Endothelial cell of umbilical vein (primary cell): ENCODE measurements around the gene JSRP1. TPM values are rescaled to one million over a fixed set of nuclear protein-coding genes. Genes with fewer than 3 reads are reported as not detected.

Experiments used
- BruUV-seq: library from RNA; stranded (reverse); fragments of 400-500 nt; replicated peaks from 2 replicates; lab custom pipeline; 2021; lab: Mats Ljungman, UMichigan
- CTCF ChIA-PET: fragments of 300-600, 350-600 bp; sonication (Branson Sonifier 250); formaldehyde crosslinking; loops from one replicate; lab custom pipeline; 2021; ENCODE audit warnings: antibody characterized with exemption, inconsistent platforms; lab: Charles Lee
- POLR2A ChIA-PET: fragments of 300-600, 350-600 bp; sonication (Branson Sonifier 250); formaldehyde crosslinking; loops from one replicate; lab custom pipeline; 2021; ENCODE audit warnings: antibody characterized with exemption, inconsistent platforms; lab: Charles Lee
- DNase-seq: peaks from one replicate; pipeline ENCODE4 v3.0.0-alpha.2; 2011; ENCODE audit warnings: low read depth, low spot score
- FAIRE-seq: peaks from 2 replicates; lab custom pipeline; 2011; peaks lifted over from hg19 to GRCh38; lab: Jason Lieb, UNC
- H2AFZ ChIP-seq: 2 replicates; pipeline ENCODE4 v1.6.0; 2012; ENCODE audit warnings: low read depth, low read length, control low read depth, inconsistent platforms
- H3K27ac ChIP-seq: 2 replicates; pipeline ENCODE4 v1.5.1; 2011; ENCODE audit warnings: low read depth, mild to moderate bottlenecking, control low read depth, low read length, moderate library complexity; ENCODE audit not compliant: insufficient read depth
- H3K27me3 ChIP-seq, 2 experiments: 2 replicates each; pipeline versions ENCODE4 v1.6.0 to v1.6.1; 2011; ENCODE audit warnings: low read length in 2 of 2, mixed read lengths in 1 of 2; ENCODE audit not compliant: control insufficient read depth in 2 of 2, insufficient read depth in 2 of 2
- H3K36me3 ChIP-seq, 2 experiments: 2 replicates in 1 of 2; 3 replicates in 1 of 2; pipeline ENCODE4 v1.5.1; 2011; ENCODE audit warnings: low read length in 2 of 2, mild to moderate bottlenecking in 1 of 2, moderate library complexity in 1 of 2; ENCODE audit not compliant: control insufficient read depth in 2 of 2, insufficient read depth in 2 of 2; ENCODE audit errors: extremely low read depth in 1 of 2
- H3K4me1 ChIP-seq: 3 replicates; pipeline ENCODE4 v1.5.1; 2011; ENCODE audit warnings: mild to moderate bottlenecking, low read length; ENCODE audit not compliant: control insufficient read depth, insufficient read depth; ENCODE audit errors: extremely low read depth
- H3K4me2 ChIP-seq: 2 replicates; pipeline ENCODE4 v1.6.1; 2011; ENCODE audit warnings: low read length, control low read depth, mixed read lengths; ENCODE audit not compliant: insufficient read depth
- H3K4me3 ChIP-seq, 3 experiments: fragments of 200-600 bp in 1 of 3; sonication (generic), shearing (Covaris generic) in 1 of 3; replicated peaks in 1 of 3; 2 replicates each; pipeline ENCODE4 v1.5.1; 2011 to 2016; ENCODE audit warnings: control low read depth in 3 of 3, low read length in 3 of 3, mild to moderate bottlenecking in 2 of 3, inconsistent platforms in 1 of 3, low read depth in 1 of 3, moderate library complexity in 1 of 3; ENCODE audit not compliant: insufficient read depth in 1 of 3
- H3K79me2 ChIP-seq: 2 replicates; pipeline ENCODE4 v1.6.0; 2012; ENCODE audit warnings: low read length, inconsistent platforms; ENCODE audit not compliant: control insufficient read depth, insufficient read depth
- H3K9ac ChIP-seq: replicated peaks from 2 replicates; pipeline ENCODE3; 2011; ENCODE audit warnings: low read length, control low read depth; ENCODE audit not compliant: insufficient read depth; ENCODE audit errors: extremely low read depth
- H3K9me1 ChIP-seq: replicated peaks from 3 replicates; pipeline ENCODE4 v1.6.0; 2011; ENCODE audit warnings: mild to moderate bottlenecking, low read length; ENCODE audit not compliant: control insufficient read depth, insufficient read depth; ENCODE audit errors: extremely low read depth
- H3K9me3 ChIP-seq: replicated peaks from 2 replicates; pipeline ENCODE4 v1.5.1; 2012; ENCODE audit warnings: low read length, inconsistent platforms; ENCODE audit not compliant: control insufficient read depth, insufficient read depth
- H4K20me1 ChIP-seq: replicated peaks from 2 replicates; pipeline ENCODE3; 2011; ENCODE audit warnings: mild to moderate bottlenecking, low read length; ENCODE audit not compliant: control insufficient read depth, insufficient read depth; ENCODE audit errors: extremely low read depth
- EZH2 ChIP-seq: IDR thresholded peaks from 2 replicates; pipeline ENCODE4 v1.6.1; 2012; ENCODE audit warnings: borderline replicate concordance, low read depth, mild to moderate bottlenecking, moderate library complexity, low read length, inconsistent platforms; ENCODE audit not compliant: severe bottlenecking
- FOS ChIP-seq: IDR thresholded peaks from 2 replicates; pipeline ENCODE4 v1.6.1; 2011; ENCODE audit warnings: mild to moderate bottlenecking, low read length, moderate library complexity, borderline replicate concordance; ENCODE audit not compliant: insufficient read depth
- MAX ChIP-seq: IDR thresholded peaks from 2 replicates; pipeline ENCODE4 v1.6.1; 2011; ENCODE audit not compliant: insufficient read depth, insufficient read length
- POLR2A ChIP-seq: IDR thresholded peaks from 2 replicates; pipeline ENCODE4 v1.6.1; 2012; ENCODE audit warnings: low read depth, mild to moderate bottlenecking, control low read depth, low read length
- POLR2AphosphoS5 ChIP-seq: IDR thresholded peaks from 2 replicates; pipeline ENCODE4 v1.6.1; 2012; ENCODE audit warnings: low read depth, mild to moderate bottlenecking, control low read depth, low read length, moderate library complexity; ENCODE audit not compliant: insufficient read depth
- dilution Hi-C: fragments of 300-500 bp; cut with MboI; formaldehyde crosslinking; loops from one replicate; pipeline ENCODE4 v1.15.0; 2019; ENCODE audit warnings: low sequenced_read_pairs; ENCODE audit not compliant: extremely low pct_ligation_motif_present
- intact Hi-C: fragments of 100-400 bp; cut with micrococcal nuclease; formaldehyde crosslinking; loops from one replicate; pipeline ENCODE4 v1.10.0; 2022
- polyA plus RNA-seq, 4 experiments: library from polyadenylated mRNA; depleted of rRNA in 3 of 4; stranded (reverse) in 3 of 4; unstranded in 1 of 4; fragments of >200 nt; gene quantifications; 2 replicates each; pipeline versions ENCODE4 v1.2.1 to v1.2.3, GENCODE V29; 2011 to 2012; ENCODE audit warnings: missing spikeins in 1 of 4
- total RNA-seq: library from RNA; stranded (reverse); gene quantifications from 2 replicates; pipeline ENCODE4 v1.2.3, GENCODE V29; 2021
- TF ChIP-seq, protein P1 (sequence below), 2 donors: IDR thresholded peaks; 1 replicate in 1 of 2; 2 replicates in 1 of 2; pipeline ENCODE4 v1.5.1; 2011; ENCODE audit warnings: low read length in 2 of 2, mild to moderate bottlenecking in 2 of 2, moderate library complexity in 2 of 2, control low read depth in 1 of 2, inconsistent platforms in 1 of 2, low read depth in 1 of 2; ENCODE audit not compliant: insufficient read depth in 1 of 2; ENCODE audit errors: extremely low read depth in 1 of 2

JSRP1 gene
- total and polyA plus RNA-seq, 2 donors (not counting 3 experiments of a cell fraction or from before 2014, with no cell fraction given), result not detected

DNA sequence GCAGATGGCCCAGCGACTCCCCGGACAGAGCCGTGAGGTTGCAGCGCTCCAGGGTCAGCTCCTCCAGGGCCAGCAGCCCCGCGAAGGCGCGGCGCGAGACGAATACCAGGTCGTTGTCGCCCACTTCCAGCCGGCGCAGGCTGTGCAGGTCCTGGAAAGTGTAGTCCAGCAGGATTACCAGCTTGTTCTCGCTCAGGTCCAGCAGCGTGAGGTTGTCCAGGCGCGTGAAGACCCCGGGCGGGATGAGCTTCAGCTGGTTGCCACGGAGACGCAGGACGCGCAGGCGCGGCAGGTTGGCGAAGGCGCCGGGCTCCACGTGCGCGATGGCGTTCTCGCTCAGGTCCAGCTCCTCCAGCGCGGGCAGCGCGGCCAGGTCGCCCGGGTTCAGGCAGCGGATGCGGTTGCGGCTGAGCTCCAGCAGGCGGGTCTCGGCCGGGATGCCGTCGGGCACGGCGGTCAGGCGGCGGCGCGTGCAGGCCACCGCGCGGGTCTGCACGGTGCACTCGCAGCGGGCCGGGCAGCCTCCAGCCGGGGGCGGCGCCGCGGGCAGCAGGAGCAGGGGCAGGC is 35.1 kb upstream of the JSRP1 start:
- peaks cover 43 to 56% of the 10 kb centered on the region in 2 experiments for H3K27me3 ChIP-seq
- intact Hi-C loops (no loop called here), dilution Hi-C loops (no loop called here)
- CTCF ChIA-PET, result interaction anchor here (0.9 to 2.0 kb wide), 2 partner anchors 11 to 30 kb away, joined by 4 to 7 read pairs; no protein-coding TSS in a partner anchor
- peaks cover 5% of the 10 kb centered on the region for H3K4me1 ChIP-seq
- no peaks in the 10 kb centered on the region for H3K36me3 ChIP-seq
- no peak overlapping the region for H3K9ac ChIP-seq
- no peaks in the 10 kb centered on the region for H3K9me1 ChIP-seq
- H3K79me2 ChIP-seq, result no peaks in the 10 kb centered on the region
- H3K27ac ChIP-seq, result no peak overlapping the region
- no peaks in the 10 kb centered on the region for H3K9me3 ChIP-seq
- H3K4me3 ChIP-seq, result no peak overlapping the region
- no peak overlapping the region for H3K4me2 ChIP-seq
- H2AFZ ChIP-seq, result no peak overlapping the region
- no TSS peak for BruUV-seq
- H4K20me1 ChIP-seq, result no peaks in the 10 kb centered on the region
- TF ChIP-seq MAX, result no peak
- TF ChIP-seq, protein P1, sequence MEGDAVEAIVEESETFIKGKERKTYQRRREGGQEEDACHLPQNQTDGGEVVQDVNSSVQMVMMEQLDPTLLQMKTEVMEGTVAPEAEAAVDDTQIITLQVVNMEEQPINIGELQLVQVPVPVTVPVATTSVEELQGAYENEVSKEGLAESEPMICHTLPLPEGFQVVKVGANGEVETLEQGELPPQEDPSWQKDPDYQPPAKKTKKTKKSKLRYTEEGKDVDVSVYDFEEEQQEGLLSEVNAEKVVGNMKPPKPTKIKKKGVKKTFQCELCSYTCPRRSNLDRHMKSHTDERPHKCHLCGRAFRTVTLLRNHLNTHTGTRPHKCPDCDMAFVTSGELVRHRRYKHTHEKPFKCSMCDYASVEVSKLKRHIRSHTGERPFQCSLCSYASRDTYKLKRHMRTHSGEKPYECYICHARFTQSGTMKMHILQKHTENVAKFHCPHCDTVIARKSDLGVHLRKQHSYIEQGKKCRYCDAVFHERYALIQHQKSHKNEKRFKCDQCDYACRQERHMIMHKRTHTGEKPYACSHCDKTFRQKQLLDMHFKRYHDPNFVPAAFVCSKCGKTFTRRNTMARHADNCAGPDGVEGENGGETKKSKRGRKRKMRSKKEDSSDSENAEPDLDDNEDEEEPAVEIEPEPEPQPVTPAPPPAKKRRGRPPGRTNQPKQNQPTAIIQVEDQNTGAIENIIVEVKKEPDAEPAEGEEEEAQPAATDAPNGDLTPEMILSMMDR (IDR thresholded peaks at IDR 0.05; ENCODE audit: extremely low read depth in 1 of 2, insufficient read depth in 1 of 2, low read depth in 1 of 2, low read length in 2 of 2), result peak in 1 of 2 donors; percentile 8
- TF ChIP-seq FOS, result no peak
- TF ChIP-seq POLR2A, result no peak
- TF ChIP-seq POLR2AphosphoS5, result no peak
- peak; percentile 89 for TF ChIP-seq EZH2
- no peak for FAIRE-seq
- POLR2A ChIA-PET, result no interaction called here
- DNase-seq, result peak; percentile 26
